Measurements from ENCODE around the gene WDR74.
A peak's percentile ranks its signal among the peaks of the same experiment; 100 is the strongest.

Gene WDR74

DNA sequence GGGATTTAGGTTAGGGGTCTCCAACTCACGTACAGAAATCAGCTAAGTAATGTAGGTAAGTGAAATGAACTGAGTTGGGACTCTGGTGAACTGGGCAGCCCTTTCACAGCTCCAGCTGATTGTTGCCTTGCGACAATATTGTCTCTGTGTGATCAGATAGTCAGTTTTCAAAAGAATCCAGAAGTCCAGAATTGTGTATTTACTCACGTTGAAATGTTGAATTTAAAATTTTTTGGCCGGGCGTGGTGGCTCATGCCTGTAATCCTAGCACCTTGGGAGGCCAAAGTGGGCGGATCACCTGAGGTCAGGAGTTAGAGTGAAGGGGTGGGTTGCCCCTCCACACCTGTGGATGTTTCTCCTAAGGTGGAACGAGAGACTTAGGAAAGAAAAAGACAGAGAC is 18.8 kb upstream of the WDR74 start:
- peak overlapping the region; percentile 80 for H3K9ac ChIP-seq (ENCODE audit: low read depth, low read length)
- peak overlapping the region in 1 of 2 experiments; percentile 59; a peak in 1 of 4 replicates for H3K4me3 ChIP-seq (ENCODE audit: low read depth in 1 of 2, low read length in 2 of 2)
- H3K9me3 ChIP-seq (ENCODE audit: insufficient read depth, low read length, severe bottlenecking) = no peaks in the 10 kb centered on the region
- H3K27ac ChIP-seq (ENCODE audit: low read length) = 0 out of 2 replicates have a peak overlapping the region, but pooled peaks have one; percentile 8
- no peak overlapping the region for H2AFZ ChIP-seq (ENCODE audit: low read depth, low read length)
- TF ChIP-seq, protein P1, sequence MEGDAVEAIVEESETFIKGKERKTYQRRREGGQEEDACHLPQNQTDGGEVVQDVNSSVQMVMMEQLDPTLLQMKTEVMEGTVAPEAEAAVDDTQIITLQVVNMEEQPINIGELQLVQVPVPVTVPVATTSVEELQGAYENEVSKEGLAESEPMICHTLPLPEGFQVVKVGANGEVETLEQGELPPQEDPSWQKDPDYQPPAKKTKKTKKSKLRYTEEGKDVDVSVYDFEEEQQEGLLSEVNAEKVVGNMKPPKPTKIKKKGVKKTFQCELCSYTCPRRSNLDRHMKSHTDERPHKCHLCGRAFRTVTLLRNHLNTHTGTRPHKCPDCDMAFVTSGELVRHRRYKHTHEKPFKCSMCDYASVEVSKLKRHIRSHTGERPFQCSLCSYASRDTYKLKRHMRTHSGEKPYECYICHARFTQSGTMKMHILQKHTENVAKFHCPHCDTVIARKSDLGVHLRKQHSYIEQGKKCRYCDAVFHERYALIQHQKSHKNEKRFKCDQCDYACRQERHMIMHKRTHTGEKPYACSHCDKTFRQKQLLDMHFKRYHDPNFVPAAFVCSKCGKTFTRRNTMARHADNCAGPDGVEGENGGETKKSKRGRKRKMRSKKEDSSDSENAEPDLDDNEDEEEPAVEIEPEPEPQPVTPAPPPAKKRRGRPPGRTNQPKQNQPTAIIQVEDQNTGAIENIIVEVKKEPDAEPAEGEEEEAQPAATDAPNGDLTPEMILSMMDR (IDR thresholded peaks at IDR 0.05; ENCODE audit: borderline replicate concordance, extremely low read depth, low read length, poor library complexity, severe bottlenecking) = no peak
- no peak for TF ChIP-seq EZH2 (IDR thresholded peaks at IDR 0.05; ENCODE audit: borderline replicate concordance, low read depth, low read length, severe bottlenecking)
- peaks cover 26% of the 10 kb centered on the region for H3K36me3 ChIP-seq (ENCODE audit: insufficient read depth, low read length)
- peaks cover 26% of the 10 kb centered on the region for H4K20me1 ChIP-seq (ENCODE audit: insufficient read depth, low read length)
- H3K4me2 ChIP-seq (ENCODE audit: insufficient read depth, low read length) = peak overlapping the region; percentile 86; the same call in 1 of the 2 replicates
- H3K27me3 ChIP-seq (ENCODE audit: insufficient read depth, low read length, poor library complexity) = no peaks in the 10 kb centered on the region
- ATAC-seq (ENCODE audit: insufficient read depth, low read depth) (no peak), DNase-seq (no peak)
- peaks cover 84% of the 10 kb centered on the region for H3K79me2 ChIP-seq (ENCODE audit: insufficient read depth, low read length)
- peaks cover 60% of the 10 kb centered on the region for H3K4me1 ChIP-seq (ENCODE audit: insufficient read depth, low read length)

DNA sequence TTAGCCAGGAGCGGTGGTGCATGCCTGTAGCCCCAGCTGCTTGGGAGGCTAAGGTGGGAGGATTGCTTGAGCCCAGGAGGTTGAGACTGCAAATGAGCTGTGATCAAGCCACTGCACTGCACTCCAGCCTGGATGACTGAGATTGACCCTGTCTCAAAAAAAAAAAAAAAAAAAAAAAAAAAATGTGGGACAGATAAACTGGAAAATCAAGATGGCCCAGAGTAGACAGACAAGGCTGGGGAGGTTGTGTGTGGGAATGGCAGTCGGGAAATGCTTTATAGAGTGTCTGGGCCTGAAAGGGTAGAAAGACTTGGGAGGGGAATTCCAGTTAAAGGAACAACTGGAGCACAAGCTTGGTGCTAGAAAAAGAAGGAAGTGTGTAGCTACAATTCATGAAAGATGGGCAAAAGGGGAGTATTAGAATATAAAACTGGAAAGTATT is 18.2 kb upstream of the WDR74 start:
- ATAC-seq (ENCODE audit: insufficient read depth, low read depth) = no peak
- Histone ChIP-seq H3K36me3 (ENCODE audit: insufficient read depth, low read length) (peaks cover 30% of the 10 kb centered on the region), H3K79me2 (ENCODE audit: insufficient read depth, low read length) (peaks cover 85% of the 10 kb centered on the region)

DNA sequence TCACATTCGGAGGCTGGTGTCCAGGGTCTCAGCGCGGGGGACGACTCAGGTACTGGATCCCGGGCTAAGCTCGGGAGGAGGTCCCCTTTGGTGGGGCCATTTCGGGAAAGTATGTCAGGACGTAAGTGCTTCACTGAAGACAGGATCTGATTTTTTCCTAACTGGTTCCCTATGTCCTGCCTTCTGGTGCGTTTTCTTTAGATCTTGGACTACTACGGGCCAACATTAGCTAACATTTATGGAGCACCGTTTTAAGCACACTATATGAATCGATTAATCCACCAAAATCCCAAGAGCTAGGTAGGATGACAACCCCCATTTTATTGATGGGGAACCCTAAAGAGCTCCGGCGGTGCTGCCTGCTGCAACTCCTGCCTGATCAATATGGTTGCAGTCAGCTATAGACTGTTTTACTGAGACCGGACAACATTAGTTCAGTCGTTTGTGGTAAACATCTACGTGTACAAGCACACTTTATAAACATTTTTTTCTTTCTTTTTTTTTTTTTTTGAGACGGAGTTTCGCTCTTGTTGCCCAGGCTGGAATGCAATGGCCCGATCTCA is 17.0 kb upstream of the WDR74 start:
- peaks cover 38% of the 10 kb centered on the region for H4K20me1 ChIP-seq (ENCODE audit: insufficient read depth, low read length)
- peaks cover 51% of the 10 kb centered on the region for H3K4me1 ChIP-seq (ENCODE audit: insufficient read depth, low read length)
- peaks cover 82% of the 10 kb centered on the region for H3K79me2 ChIP-seq (ENCODE audit: insufficient read depth, low read length)
- no peaks in the 10 kb centered on the region for H3K9me3 ChIP-seq (ENCODE audit: insufficient read depth, low read length, severe bottlenecking)
- H3K9ac ChIP-seq (ENCODE audit: low read depth, low read length) = peak overlapping the region; percentile 80
- peak overlapping the region; percentile 96 for H3K27ac ChIP-seq (ENCODE audit: low read length)
- peak overlapping the region; percentile 93 for H2AFZ ChIP-seq (ENCODE audit: low read depth, low read length)
- no peaks in the 10 kb centered on the region for H3K27me3 ChIP-seq (ENCODE audit: insufficient read depth, low read length, poor library complexity)
- ATAC-seq (ENCODE audit: insufficient read depth, low read depth) (peak; percentile 8; the same call in 1 of the 3 replicates), DNase-seq (no peak)
- peak overlapping the region; percentile 47 to 59 for H3K4me3 ChIP-seq (ENCODE audit: low read depth in 1 of 2, low read length in 2 of 2)
- TF ChIP-seq, protein P1 (IDR thresholded peaks at IDR 0.05; ENCODE audit: borderline replicate concordance, extremely low read depth, low read length, poor library complexity, severe bottlenecking) = no peak
- TF ChIP-seq EZH2 (IDR thresholded peaks at IDR 0.05; ENCODE audit: borderline replicate concordance, low read depth, low read length, severe bottlenecking) = no peak
- peaks cover 41% of the 10 kb centered on the region for H3K36me3 ChIP-seq (ENCODE audit: insufficient read depth, low read length)
- peak overlapping the region; percentile 86 for H3K4me2 ChIP-seq (ENCODE audit: insufficient read depth, low read length)

More for the DNA sequence above, 18.2 kb upstream of the WDR74 start:
- Histone ChIP-seq H3K9me3 (ENCODE audit: insufficient read depth, low read length, severe bottlenecking) (no peaks in the 10 kb centered on the region), H3K9ac (ENCODE audit: low read depth, low read length) (peak overlapping the region; percentile 80), H2AFZ (ENCODE audit: low read depth, low read length) (no peak overlapping the region), H3K27ac (ENCODE audit: low read length) (peak overlapping the region; percentile 96), H3K4me3 (ENCODE audit: low read depth in 1 of 2, low read length in 2 of 2) (peak overlapping the region in 1 of 2 experiments; percentile 59; a peak in 3 of 4 replicates), H3K27me3 (ENCODE audit: insufficient read depth, low read length, poor library complexity) (no peaks in the 10 kb centered on the region), H3K4me1 (ENCODE audit: insufficient read depth, low read length) (peaks cover 63% of the 10 kb centered on the region), H4K20me1 (ENCODE audit: insufficient read depth, low read length) (peaks cover 27% of the 10 kb centered on the region), H3K4me2 (ENCODE audit: insufficient read depth, low read length) (peak overlapping the region; percentile 86)
- no peak for DNase-seq
- TF ChIP-seq EZH2 (IDR thresholded peaks at IDR 0.05; ENCODE audit: borderline replicate concordance, low read depth, low read length, severe bottlenecking) = no peak
- TF ChIP-seq, protein P1 (IDR thresholded peaks at IDR 0.05; ENCODE audit: borderline replicate concordance, extremely low read depth, low read length, poor library complexity, severe bottlenecking) = no peak
